Measurements from ENCODE around the gene FTSJ1. TPM values are rescaled to one million over a fixed set of nuclear protein-coding genes. Genes with fewer than 3 reads are reported as not detected.
"Not testable (repeated sequence)": the region's sequence is repeated elsewhere in the genome, so short reads cannot be mapped to it uniquely, and the experiment has no call there.

Gene FTSJ1
- total RNA-seq, 1 experiment from 2014 or later, result 110 TPM

DNA sequence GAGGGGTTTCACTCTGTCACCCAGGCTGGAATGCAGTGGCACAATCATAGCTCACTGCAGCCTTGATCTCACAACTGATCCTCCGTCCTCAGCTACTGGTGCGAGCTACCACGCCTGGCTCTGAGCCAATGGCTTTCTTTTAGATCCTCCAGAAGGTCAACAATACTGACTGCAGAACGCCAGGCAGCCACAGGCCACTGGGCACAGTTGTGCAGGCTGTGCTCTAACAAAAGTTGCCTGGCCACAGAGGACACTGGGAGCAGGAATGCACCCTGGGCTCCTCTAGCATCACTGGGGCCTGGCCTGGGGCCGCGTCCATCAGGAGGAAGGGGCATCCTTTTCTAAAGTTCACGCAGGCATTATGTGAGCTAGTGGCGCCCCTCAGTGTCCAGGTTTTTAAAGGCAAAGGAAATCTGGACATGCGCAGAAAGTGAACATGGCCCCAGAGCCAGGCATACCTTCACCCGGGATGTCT lies 17.9 kb downstream of the FTSJ1 start:
- peak; percentile 8 for DNase-seq (ENCODE audit: low spot score)

DNA sequence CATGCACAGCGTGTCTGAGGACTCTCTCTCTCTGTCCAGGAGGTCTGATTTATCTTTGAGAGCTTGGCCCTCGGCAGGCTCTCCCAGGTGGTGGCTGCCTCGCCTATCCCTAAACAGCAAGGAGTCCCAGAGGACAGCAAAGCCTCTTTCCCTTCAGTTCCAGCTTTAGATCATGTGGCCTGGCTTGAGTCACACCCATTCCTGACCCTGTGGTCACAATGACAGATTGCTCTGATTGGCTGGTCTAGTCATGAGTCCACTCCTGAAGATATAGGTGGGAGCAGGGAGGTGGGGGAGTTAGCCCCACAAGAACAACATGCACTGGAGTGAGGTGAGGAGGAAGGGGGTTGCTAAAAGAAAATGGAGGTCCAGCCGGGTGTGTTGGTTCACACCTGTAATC lies 20.7 kb downstream of the FTSJ1 start:
- DNase-seq (ENCODE audit: low spot score), result peak; percentile 42

DNA sequence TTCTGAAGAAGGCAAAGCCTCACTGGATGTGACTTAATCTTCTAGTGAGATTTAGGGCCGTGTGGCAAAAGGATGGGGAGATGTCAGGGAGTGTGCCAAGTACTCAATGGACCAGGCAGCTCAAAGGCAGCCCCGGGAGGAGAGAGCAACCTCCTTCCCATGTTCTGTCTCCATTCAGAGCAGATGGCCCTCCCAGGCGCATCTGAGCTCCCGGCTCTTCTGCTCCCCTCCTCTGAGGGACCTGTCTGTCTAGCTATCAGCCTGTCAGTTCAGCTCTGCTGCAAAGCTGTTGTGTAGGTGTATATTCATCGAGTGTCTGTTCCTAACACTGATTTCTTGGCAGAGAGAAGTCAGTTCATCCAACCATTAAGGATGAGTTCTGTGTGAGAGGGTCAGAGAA lies 21.9 kb downstream of the FTSJ1 start:
- DNase-seq (ENCODE audit: low spot score), result no peak

DNA sequence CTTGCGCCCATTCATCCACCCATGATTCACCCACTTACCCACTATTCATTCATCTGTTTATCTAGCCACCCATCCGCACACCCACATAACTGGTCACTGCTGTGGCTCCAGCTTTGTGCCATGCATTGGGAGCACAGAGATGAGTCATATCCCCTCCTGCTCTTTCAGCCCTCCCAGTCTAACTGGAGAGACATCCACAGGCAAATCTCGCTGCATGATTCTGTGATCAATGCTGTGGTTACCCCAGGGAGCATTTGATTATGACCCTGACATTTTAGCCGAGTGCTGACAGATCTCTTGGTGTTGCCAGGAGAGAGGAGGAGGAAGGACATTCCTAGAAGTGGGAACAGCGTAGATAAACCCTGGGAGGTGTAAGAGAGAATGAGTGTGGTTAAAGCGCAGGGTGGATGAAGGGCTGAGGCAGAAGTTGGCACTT lies 22.4 kb downstream of the FTSJ1 start:
- DNase-seq (ENCODE audit: low spot score), result peak; percentile 95

DNA sequence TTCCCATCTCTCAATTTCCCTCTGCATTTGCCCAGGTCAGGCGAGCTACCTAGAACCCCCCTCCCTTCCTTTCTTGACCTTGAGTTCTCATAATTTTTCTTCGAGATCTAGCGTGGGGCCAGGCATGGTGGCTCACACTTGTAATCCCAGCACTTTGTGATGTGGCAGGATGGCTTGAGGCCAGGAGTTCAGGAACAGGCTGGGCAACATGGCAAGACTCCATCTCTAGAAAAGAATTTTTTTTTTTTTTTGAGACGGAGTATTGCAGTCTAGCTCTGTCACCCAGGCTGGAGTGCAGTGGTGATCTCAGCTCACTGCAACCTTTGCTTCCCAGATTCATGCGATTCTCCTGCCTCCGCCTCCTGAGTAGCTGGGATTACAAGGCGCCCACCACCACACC lies 28.3 kb downstream of the FTSJ1 start:
- no peak for DNase-seq (ENCODE audit: low spot score)

DNA sequence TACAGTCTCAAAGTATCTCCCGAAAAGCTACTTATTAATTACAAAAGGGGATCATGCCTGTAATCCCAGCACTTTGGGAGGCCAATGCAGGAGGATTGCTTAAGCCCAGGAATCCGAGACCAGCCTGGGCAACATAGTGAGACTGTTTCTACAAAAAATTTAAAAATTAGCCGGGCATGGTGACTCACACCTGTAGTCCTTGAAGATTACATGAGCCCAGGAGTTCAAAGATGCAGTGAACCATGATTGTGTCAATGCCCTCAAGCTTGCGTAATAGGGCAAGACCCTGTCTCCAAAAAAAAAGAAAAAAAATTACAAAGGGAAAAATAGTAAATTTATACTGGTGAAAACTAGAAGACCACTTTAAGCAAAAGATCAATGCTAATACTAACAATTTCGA lies 29.5 kb downstream of the FTSJ1 start:
- no peak for DNase-seq (ENCODE audit: low spot score)

DNA sequence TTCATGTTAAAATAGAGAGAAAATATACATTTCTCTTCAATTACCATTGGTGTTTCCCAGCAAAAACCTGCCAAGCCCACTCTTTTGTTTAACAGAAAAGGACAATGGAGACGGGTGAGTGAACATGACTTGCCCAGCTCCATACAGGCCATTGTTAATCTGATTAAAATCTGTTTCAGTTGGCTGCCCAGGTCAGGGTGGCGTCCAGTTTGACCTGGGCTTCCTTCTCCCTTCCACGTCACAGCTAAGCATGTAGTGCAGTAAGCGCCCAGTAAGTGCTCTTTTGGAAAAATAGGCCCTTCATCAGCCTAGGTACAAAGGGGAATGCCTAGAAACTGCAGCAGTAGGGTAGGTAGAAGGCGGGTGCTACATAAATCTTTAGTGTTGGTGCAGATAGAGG lies 31.2 kb downstream of the FTSJ1 start:
- DNase-seq (ENCODE audit: low spot score), result no peak

DNA sequence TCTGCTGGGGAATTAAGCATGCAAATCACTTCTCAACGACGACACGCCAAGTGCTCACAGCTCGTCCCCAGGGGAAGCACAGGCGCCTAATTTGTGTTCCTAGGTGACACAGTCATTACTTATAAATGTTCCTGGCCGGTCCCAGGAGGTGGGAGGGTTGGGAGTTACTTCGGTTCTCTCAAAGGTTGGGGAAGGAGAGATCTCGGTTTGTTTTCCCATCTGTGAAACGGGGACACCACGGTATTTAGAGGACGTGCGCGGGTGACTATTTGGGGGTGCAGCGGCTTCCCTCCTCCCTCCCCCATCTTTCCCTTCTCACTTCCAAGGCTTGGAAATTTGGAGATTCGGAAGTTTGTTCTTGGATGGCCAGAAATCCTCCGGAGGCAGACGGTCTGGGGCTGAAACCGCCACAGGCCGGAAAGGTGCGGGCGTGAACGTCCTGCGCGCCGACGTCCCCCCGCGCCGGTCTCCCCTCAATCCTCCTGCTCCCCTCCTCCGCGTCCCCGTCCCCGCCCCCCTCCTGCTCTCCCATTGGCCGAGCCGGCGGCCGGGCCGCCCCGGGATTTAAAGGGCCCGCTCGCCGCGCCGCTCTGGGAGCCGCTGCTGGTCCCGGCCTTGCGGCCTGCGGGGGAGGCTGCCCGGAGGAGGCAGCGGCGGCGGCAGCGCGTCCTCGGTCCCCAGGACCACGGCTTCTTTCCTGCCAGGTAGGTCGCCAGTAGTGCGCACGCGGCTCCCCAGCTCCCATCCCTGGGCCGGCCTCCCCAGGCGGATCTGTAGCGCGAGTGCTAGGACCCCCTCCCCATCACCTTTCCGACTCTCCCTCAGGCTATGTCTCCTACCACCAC lies 32.6 kb downstream of the FTSJ1 start, which contains the start of gene PORCN:
Gene PORCN (plus strand): TSS at position 593 of the 845 bp plus-strand sequence. CDS start 829 bp downstream, outside the sequence.
- peak; percentile 46 for DNase-seq (ENCODE audit: low spot score)

DNA sequence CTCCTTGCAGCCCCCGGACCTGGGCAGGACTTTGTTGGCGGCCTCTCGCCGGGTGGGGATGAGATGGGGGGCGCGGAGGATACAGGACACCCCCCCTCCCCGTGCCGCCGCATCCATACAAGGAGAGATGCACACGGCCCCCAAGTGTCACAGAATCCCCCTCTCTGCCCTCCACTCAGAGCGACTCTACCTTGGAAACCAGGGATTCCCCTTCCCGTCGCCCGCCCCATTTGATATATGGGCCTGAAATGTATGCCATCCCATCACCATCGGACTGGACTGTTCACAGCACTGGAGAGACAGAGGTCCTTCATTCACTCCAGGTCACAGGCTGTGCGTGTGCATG lies 33.2 kb downstream of the FTSJ1 start:
- DNase-seq (ENCODE audit: low spot score), result no peak

DNA sequence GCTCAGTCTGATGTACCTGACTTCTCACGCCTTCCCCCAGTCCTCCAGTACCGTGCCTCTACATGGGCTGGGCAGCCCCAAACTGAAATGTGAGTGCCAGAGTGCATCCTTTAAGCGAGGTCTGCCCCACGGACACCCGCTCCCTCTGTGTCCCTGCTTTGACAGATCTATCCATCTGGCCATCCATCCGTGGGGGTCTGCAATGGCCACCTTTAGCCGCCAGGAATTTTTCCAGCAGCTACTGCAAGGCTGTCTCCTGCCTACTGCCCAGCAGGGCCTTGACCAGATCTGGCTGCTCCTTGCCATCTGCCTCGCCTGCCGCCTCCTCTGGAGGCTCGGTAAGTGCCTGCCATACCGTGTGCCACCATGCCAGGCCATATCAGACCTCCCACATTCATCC lies 33.6 kb downstream of the FTSJ1 start:
- DNase-seq (ENCODE audit: low spot score), result no peak

DNA sequence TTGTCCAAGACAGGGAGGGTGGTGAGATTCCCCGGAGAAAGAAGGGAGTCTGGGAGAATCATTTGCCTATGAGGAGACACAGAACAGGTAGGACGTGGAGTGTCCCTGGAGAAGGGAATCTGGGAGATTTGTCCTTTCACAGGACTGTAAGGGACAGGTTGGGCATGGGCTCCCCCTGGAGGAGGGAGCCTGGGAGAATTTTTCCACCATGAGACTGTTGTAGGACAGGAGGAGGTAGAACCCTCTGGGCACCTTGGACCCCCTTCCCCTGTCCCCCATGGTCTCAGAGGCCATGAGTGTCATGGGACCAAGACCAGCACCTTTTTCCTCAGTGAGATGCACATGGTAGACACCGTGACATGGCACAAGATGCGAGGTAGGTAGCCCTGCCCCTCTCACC lies 35.6 kb downstream of the FTSJ1 start:
- DNase-seq (ENCODE audit: low spot score), result peak; percentile 13

DNA sequence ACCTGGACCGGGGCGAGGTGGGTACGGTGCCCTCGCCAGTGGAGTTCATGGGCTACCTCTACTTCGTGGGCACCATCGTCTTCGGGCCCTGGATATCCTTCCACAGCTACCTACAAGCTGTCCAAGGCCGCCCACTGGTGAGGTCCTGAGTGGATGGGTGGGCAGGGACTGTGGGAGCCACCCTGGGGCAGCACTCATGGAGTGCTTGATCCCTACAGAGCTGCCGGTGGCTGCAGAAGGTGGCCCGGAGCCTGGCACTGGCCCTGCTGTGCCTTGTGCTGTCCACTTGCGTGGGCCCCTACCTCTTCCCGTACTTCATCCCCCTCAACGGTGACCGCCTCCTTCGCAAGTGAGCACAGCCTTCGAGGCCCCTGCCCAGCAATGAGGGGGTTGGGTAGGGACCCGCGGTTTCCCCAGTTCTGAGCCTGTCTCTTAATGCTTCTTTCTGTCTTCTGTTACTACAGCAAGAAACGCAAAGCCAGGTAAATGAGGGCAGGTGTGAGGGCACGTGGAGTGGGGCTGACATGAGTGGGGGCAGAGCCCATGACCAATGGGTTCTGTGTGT lies 36.5 kb downstream of the FTSJ1 start:
- no peak for DNase-seq (ENCODE audit: low spot score)

DNA sequence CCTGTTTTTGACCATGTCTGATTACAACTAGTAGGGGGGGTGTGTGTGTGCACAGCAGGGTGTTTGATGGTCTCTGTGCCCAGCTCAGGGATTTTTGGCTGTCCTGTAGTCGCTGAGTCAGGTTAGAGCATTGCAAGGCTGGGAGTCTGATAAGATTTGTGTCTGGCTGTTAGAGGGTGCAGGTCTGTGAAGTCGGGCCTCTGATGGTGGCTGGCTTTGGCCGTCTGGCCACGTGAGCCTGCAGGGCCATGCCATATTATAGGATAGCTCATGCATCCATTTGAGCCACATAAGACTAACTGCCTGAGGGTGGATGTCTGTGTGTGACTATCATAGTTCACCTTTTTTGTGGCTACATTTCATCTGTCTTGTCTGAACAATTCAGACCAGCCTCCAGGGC lies 37.7 kb downstream of the FTSJ1 start:
- DNase-seq (ENCODE audit: low spot score), result no peak

DNA sequence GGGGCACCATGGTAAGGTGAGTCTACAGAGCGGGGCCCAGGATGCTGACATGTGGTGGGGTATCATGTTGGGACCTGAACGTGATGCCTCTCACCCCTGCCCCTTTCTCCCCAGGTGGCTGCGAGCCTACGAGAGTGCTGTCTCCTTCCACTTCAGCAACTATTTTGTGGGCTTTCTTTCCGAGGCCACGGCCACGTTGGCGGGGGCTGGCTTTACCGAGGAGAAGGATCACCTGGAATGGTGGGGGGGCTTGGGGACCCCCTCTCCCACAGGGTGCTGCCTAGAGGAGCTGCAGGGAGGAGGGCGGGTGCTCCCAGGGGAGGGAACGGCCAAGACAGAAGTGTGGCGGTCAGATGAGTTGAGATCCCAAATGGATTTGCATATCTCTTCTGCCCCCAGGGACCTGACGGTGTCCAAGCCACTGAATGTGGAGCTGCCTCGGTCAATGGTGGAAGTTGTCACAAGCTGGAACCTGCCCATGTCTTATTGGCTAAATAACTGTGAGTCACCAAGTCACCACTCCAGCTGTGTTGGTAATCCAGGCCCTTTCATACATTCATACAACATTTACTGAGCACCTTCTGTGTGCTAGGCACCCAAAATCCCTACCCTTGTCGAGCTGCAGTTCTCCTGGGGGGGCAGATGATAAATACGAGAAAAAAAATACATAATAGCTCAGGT lies 38.3 kb downstream of the FTSJ1 start:
- DNase-seq (ENCODE audit: low spot score), result no peak

DNA sequence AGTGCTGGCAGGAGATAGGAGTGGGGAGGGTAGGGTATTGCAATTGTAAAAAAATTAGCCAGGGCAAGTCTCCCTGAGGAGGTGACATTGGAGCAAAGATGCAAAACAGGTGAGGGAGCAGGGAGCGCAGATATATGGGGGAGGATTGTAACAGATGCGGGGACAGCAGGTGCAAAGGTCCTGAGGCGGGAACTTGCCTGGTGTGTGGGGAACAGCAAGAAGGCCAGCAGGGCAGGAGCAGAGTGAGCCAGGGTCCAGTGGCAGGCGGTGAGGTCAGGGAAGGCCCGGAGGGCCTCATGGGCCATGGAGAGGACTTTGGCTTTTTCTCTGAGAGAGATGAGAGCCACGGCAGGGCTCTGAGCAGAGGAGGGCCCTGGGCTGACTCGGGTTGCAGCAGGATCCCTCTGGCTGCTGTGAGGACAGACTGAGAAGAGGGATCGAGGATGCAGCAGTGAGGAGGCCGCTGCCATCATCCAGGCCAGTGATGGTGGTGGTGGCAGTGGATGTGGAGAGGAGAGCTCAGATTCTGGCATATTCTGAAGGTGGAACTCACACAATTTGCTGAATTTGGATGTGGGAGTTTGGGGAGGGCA lies 39.0 kb downstream of the FTSJ1 start:
- no peak for DNase-seq (ENCODE audit: low spot score)

DNA sequence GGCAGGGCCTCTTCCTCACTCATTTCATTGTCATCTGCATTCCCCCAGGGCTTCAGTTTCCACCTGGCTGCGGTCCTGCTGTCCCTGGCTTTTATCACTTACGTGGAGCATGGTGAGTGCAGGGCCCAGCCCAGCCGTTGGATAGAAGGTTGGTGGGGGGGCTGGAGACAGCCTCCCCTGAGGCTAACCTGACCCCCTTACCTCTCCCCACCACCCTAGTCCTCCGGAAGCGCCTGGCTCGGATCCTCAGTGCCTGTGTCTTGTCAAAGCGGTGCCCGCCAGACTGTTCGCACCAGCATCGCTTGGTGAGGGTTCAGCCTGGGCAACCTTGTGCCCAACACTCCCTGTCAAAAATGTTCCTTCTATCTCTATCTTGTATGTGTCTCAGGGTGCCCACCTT lies 39.8 kb downstream of the FTSJ1 start:
- DNase-seq (ENCODE audit: low spot score), result no peak

DNA sequence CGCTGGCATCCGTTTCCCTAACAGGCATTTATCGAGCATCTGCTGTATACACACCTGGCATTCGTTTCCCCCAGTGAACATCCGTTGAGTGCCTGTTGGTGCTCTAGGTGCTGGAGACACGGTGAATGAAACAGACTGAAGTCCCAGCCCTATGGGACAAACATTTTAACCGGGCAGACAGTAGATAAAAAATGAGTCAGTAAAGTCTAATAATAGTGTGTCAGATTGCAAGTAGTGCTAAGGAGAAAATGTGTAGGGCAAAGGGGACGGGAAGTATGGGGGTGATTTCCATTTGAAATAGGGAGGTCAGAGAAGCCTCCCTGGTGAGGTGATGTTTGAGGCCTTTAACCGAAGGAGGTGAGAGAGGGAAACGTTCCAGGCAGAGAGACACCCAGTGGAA lies 40.3 kb downstream of the FTSJ1 start:
- no peak for DNase-seq (ENCODE audit: low spot score)

DNA sequence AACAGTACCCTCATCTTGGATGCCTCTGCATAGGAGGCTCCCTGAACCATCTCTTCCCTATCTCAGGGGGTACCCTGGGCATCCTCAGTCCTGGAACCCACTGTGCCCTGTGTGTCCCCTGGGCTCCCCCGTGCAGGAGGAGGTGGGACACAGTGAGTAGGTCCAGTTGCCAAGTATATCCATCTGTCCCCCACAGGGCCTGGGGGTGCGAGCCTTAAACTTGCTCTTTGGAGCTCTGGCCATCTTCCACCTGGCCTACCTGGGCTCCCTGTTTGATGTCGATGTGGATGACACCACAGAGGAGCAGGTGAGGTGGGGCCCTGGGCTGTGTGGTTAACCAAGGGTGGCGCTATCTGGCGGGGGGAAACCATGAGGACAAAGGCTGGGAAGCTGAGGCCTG lies 41.0 kb downstream of the FTSJ1 start:
- DNase-seq (ENCODE audit: low spot score), result no peak

DNA sequence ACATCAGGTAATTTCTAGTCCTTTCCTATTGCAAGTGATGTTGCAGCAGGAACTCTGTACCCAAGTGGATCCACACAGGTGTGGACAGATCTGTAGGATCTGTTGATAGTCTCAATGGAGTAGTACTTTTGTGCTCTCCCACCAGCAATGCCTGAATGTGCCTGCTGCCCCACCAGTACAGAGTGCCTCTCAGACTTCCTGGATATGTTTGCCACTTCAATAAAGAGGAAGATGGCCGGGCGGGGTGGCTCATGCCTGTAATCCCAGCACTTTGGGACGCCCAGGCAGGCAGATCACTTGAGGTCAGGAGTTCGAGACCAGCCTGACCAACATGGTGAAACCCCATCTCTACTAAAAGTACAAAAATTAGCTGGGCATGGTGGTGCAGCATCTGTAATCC lies 43.5 kb downstream of the FTSJ1 start:
- not testable (repeated sequence) for DNase-seq (ENCODE audit: low spot score)

DNA sequence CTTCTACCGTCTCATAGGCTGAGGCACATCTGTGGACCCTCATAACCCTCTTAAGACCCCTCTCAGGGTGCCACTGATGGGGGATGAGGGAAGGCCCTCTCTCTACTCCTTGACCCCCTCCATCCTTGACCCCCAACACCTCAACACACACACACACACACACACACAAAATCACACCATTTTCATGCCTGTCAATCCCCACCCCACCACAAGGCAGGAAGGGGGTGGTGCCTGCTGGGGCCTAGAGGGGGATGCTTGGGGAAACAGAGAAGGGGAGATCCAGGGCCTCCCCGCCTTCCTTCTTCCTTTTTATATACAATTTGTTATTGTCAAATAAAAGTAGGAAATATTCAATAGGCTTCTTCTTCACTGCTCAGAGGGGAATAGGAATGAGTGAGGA lies 44.5 kb downstream of the FTSJ1 start:
- no peak for DNase-seq (ENCODE audit: low spot score)

DNA sequence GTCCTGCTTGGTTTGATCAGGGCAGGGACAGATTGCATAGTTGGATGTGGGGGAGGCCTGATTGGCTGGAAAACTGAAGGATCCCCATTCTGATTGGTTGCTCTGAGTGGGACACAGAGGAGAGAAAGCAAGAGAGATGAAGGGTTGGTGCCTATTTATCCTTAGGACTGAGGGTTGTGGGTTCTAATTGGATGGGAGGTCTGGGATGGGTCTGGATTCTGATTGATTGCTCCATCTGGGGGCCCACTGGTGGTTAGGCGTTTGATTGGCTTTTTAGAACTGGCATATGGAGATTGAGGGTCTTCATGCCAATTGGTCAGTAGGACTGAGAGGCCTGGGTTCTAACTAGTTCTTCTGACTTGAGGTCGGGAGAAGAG lies 45.0 kb downstream of the FTSJ1 start:
- DNase-seq (ENCODE audit: low spot score), result peak; percentile 9

All from A172 (cell line).